Measurements from ENCODE around the gene RNU7-1.

The RNU7-1 gene

GRCh38 chr12:6954316-6955107, 10.9 kb downstream of the RNU7-1 start:
- DNase-seq = peak in 1 of 2 donors; percentile 37

- peak in 1 of 2 donors; percentile 27 for DNase-seq
These were observed 11.7 kb downstream of the RNU7-1 start for GRCh38 chr12:6955108-6956020.

DNA sequence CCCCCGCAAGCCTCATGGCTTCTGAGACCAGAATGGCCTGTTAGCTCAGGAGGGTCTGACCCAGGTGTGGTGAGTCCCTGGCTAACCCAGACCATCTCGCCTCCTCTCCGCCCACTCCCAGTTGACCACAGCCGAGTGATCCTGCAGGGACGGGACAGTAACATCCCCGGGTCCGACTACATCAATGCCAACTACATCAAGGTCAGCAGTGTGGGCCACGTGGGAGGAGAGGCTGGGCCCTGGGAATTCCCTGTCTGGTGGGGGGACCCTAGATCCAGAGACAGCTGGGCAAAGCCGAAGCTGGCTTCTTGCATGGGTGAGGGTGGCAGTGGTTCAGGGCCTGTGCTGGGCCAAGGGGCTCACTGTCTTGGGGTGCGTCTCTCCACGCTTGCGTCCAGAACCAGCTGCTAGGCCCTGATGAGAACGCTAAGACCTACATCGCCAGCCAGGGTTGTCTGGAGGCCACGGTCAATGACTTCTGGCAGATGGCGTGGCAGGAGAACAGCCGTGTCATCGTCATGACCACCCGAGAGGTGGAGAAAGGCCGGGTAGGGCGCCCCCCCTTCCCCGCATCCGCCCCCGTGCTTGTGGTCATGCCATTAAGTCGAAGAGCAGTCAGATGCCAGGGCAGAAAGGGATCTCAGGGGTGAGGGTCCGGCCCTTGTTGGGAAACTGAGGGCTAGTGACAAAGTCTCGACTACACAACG, 12.6 kb downstream of the RNU7-1 start:
- peak; percentile 41 to 58 for DNase-seq

- peak in 1 of 2 donors; percentile 71 for DNase-seq
These were observed 13.6 kb downstream of the RNU7-1 start for GRCh38 chr12:6957151-6957701.

DNA sequence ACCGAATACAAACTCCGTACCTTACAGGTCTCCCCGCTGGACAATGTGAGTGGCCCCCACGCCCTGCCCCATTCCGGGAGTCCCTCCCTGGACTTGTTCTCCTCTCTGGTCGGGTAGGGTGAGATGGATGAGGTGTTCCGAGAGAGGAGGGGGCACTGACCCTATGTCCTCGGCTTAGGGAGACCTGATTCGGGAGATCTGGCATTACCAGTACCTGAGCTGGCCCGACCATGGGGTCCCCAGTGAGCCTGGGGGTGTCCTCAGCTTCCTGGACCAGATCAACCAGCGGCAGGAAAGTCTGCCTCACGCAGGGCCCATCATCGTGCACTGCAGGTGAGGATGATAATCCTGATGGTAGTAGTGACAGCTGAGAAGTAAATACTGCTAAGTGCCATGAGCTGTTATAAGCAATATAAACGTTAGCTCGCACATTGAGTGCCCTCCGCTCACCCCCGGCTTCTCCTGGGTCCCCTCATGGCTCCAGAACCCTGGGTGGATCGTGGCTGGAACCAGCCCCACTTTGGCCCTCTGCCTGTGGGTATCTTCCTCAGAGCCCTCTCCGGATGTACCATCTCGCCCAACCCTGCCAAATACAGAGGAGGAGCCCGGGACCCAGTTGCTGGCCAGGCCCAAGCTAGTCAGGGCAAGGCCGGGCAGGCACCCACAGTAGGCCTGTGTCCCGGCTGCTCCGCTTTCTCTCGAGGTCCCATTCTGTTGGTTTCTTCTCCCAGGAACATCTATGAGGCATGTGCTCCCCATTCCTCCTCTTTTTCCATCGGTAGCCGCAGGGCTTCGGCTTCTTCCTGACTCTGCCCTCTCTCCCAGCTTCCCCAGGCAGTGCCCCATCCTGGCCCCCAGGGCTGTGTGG, 14.4 kb downstream of the RNU7-1 start:
- peak in 1 of 2 donors; percentile 34 for DNase-seq

DNA sequence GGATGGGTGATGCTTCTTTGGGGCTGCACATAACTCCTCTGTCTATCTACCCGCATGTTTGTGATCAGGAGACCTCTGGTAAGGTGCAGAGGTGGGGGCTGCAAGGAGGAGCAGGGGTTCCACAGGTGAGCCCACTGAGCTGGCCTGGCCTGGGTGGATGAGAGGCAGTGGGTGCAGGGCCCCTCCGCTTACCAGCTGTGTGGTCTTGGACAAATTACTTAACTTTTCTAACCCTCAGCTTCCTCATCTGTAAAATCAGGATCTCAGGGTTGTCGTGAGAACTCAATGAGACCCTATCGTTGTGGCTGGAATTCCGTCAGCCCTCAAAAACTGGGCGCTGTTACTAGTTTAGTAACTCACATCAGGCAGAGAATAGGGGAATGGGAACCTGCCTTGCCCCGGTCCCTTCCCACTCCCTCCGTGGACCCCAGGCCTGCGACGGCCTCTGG, 15.0 kb downstream of the RNU7-1 start:
- DNase-seq = peak in 1 of 2 donors; percentile 35

DNA sequence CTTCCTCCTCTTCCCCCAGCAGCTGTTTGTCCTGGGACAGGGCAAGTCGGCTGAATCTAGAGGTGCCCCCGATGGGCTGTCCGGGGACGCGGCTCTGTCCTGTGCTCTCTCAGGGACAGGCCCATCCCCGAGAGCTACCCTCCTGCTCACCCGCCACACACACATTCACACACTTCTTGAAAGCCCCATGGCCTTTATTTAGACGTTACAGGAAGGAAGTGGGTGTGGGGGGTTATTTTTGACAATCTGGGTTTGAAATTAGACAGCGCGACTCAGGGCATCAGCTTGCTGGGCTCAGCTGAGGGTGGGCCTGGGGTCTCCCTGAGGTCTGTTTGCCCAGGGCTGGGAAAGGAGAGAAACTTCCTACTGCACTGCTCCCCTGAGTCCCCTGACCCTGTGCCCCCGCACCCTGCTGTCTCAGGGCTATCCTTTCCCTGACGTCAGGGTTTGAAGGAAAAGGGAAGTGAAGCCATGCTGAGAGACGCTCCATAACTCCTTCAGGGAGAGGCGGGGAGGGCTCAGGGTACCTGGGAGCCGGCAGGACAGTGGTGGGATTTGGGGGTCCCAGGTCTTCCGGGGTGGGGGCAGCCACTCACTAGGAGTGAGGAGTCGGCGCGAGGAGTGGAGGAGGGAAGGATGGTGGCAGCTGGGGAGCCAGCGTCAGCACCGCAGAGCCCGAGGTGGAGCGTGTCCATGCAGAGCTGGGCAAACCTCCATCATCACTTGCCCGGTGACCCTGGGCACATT, 15.6 kb downstream of the RNU7-1 start:
- DNase-seq = peak; percentile 84 to 91

- DNase-seq = no peak
These were observed 16.4 kb downstream of the RNU7-1 start for GRCh38 chr12:6959805-6960592.

GRCh38 chr12:6960593-6961277, 17.1 kb downstream of the RNU7-1 start:
- DNase-seq = peak; percentile 47 to 61

DNA sequence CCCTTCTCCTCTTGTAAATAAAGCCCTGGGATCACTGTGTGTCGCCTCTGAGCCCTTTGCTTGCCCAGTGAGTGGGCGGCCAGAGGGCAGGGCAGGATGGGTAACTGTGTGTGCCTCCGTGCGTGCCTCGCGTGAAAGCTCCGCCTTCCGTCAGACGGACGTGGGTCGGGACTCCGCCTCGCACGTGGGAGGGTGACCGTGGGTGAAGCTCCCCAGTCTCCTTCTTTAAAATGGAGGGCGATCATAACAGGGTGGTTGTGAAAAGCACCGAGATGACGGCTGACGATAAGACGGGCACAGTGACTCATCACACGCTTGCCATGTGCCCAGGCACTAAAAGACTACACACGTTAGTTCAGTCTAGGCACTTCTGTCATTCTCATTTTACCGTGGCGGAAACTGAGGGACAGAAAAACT, 17.7 kb downstream of the RNU7-1 start:
- peak; percentile 90 to 94 for DNase-seq

DNA sequence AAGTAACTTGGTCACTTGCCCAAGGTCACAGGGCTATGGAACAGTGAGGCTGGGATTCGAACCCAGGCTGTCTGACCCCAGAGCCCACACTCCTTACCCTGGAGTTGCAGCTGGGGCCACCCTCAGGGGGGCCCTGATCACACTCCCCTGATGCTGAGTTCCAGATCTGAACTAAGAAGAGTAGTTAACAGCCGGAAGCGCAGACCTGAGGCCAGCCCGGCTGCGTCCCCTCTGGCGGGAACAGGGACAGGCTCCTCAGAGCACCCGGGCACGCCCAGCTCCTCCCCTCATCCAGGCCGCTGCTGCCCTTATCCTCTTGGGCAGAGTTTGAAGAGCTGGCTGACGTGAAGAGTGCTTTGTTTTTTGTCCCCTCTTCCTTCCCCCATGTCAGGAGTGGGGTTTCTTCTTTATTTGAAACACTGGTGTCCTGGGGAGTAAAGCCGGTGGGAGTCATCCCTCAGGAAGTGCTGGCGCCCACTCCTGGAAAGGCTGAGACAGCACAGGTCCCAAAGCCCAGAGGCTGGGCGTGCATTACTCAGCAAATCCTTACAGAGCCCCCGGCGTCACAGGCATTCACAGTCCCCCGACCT, 18.2 kb downstream of the RNU7-1 start:
- DNase-seq = peak in 1 of 2 donors; percentile 44

DNA sequence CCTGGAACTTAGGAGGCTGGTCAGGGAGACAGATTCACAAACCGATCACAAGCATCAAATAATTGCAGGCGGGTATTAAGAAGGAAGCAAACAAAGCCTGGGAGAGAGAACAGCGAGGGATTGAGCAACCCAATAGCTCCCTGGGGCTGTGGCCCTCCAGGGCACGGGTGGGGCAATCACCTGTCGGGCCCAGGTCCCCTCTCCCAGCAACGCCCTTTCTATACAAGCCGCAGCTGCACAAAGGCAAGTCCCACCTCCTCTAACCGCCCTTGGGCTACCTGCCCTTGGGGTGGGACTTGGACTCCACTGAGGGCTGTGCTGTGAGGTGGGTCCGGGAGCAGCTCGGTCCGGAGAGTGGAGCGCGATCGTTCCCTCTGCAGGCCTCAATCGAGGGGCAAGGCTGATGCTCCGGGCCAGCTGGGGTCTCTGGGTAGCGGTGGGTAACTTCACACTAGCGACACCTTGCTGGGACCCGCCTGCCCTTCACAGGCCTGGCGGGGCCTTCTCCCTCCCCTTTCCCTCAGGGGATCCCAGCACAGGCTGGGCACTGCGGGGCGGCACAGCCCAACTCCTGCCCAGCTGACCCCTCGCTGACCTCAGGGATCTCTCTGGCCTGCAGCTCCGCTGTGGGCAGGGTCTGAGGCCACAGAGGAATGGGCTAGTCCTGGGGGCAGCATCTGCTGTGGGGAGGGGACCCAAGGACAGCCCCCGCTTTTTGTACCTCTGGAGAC, 18.8 kb downstream of the RNU7-1 start:
- DNase-seq = no peak

- DNase-seq = no peak
These were observed 19.6 kb downstream of the RNU7-1 start for GRCh38 chr12:6963016-6963731.

GRCh38 chr12:6963791-6964413, 20.3 kb downstream of the RNU7-1 start:
- DNase-seq = no peak

DNA sequence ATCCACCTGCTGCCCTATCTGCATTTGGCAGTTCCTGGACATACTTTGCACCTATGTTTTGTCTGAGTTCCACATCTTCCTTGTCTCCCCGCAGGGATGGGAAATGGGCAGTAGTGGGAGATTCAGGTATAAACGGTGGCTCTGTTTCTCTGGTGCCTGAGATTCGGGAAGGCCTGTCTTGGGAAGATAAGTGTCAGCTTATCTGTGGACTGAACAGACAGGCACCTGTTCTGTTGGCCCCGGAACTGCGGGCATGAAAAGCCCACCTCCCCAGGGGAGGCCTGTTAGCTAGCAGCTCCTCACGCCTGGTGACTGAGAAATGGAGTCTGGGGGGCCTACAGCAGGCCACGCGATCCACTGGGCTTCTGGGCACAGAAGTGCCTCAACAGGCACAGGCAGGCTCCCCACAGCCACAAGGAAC, 21.0 kb downstream of the RNU7-1 start:
- DNase-seq = no peak

DNA sequence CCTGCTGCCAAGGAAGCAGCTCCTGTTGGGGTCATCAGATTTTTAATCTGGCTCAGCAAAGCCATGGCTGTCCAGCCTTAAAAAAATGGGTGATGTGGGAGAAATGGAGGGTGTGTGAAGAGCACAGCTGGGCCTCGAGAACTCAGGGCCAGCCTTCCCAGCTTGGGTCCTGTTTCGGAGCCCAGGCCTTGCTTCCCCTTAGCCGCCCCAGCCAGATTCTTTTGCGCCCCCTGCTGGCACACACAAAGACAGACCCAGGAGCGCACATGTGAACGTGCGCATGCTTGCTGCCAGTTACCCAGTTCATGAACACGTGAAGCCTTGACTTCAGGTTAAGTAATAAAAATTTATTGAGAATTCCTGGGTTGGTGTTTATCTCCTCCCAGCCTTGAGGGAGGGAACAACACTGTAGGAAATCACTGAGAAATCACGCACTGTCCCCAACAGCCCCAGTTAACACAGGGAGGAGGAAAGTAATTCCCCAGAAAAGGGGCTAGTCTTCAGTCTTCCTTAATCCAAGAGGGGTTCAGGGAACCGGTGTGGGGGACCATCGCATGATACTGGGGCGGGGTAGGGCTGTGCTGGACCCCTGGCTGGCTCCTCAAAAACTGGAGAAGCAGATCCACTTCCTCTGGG, 21.5 kb downstream of the RNU7-1 start:
- DNase-seq = peak; percentile 91 to 93

DNA sequence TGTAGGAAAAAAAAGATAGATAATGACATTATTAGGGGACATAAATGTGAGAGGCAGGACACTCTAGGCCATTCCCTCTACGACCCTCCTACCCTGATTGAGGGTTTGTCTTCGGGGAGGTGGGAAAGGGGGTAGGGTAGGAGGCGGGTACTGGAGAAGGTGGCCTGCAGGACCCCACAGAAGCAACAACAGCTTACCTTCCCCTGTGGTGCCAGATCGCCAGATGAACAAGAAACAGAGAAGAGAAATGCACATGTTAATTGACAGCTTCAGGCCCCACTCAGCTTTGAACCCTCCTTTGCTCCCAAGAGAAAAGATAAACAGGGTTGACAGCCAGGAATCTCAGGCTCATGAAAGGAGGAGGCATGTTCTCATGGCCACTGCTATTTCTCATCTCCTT, 22.1 kb downstream of the RNU7-1 start:
- DNase-seq = no peak

All from CD4-positive, alpha-beta T cell treated with Interferon alpha-2 for 1 hour (primary cell).